Stimulated activated CD4-positive, alpha-beta T cell treated with anti-CD3 and anti-CD28 coated beads, Interleukin-4, amount 100 ng/mL, for 1 hour (primary cell): ENCODE results near the gene ARHGAP12.

Experiments
- DNase-seq: peaks from one replicate; pipeline ENCODE4 v3.0.0-alpha.2; 2020

Gene ARHGAP12

GRCh38 chr10:31760674-31761081, 168.0 kb downstream of the ARHGAP12 start:
- DNase-seq = no peak

- DNase-seq = peak; percentile 94
These were observed 168.6 kb downstream of the ARHGAP12 start for GRCh38 chr10:31759799-31760626.

- DNase-seq = peak; percentile 63
These were observed 169.4 kb downstream of the ARHGAP12 start for GRCh38 chr10:31759124-31759798.

DNA sequence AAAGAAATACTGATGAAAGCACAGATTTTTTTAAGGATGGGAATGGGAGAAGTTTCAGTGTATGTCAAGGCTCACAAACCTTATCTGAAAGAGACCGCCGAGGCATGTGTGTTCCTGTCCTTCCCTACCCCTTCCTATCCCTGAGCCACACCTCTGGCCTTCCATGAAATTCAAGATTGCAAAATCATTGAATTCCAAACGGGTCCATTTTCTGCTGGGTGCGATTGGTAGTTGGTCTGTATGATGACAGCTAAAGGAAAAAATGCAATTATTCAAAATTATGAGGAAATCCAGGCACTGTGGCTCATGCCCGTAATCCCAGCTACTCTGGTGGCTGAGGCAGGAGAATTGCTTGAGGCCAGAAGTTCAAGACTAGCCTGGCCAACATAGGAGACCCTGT, 170.1 kb downstream of the ARHGAP12 start:
- no peak for DNase-seq

DNA sequence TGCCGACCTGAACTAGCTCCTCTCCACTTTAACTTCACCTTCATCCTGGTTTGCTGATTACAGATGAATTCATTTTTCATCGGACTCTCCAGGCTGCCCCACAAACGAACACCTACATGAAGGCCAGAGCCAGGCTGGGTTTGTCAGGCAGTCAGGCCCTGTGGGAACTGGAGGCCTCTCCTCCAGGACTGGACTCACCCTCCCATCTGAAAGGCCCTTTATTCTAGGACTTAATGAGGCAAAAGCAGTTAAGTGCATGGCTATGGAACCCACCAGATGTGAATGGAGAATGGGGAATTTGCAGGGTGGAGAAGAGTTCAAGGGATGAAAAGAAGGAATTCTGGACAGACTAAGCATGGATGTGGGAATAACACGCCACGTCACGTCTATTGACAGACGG, 170.8 kb downstream of the ARHGAP12 start:
- DNase-seq = no peak

DNA sequence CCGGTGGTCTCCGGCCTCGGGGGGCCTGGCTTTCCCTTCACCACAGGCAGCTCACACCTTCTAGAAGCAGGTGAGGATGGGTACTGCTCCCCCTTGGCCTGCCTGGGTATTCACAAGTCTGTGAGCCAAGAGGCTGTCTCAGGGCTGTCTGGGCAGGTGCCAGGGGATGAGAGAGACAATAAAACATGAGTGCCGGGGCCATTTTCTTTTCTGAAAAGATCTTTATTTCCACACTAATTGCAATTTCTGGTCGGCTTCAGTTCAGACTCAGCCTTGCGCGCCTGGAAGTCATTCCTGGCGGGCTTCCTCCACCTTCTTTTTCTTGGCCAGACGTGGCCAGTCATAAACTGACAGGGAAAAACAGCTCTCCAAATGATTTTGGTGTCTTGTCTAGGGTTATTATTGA, 171.2 kb downstream of the ARHGAP12 start:
- DNase-seq = no peak

DNA sequence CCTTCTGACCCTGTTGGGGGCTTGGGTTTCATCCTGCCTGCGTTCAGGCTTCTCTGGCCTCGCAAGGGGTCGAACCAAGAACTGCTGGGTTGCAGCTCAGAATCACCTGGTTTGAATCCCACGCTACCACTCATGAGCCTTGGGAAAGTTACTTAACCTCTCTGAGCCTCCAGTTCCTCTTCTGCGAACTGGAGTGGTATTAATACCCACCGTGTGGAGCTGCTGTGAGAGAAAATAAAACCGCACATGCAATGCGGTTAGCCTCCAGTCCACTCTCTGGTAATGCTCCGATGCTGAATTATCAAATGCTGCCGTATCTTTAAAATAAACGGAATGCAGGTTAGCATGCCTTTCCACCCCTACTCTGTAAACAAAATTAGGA, 171.9 kb downstream of the ARHGAP12 start:
- no peak for DNase-seq

DNA sequence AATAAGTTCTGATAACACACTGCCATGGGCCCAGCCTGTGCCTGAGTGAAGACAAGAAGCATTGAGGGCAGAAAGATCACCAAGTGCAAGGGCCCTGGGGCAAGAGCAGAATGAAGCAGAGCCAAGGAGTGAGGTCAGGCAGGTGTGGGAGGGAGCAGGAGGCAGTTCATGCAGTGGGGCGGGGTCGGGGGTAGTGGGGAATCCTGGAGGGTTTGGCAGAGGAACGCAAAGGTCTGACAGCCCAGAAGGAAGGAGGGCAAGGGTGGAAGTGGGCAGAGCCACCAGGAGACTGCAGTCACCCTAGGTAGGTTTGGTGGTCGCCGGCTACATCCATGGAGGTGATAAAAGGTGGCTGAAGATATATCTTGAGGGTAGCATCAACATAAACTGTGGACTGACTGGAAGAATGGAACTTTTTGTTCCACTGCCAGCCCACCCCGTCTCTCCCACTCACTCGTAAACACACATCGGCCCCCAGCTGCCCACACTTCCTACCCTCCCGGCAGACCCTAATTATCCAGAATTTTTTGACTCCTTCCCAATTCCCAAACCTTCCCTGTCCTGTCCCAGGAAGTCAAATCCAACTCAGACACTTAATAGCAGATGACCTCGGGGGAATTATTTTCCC, 172.4 kb downstream of the ARHGAP12 start:
- DNase-seq = no peak
